ENCODE data around the gene POFUT2.

POFUT2 gene, protein sequence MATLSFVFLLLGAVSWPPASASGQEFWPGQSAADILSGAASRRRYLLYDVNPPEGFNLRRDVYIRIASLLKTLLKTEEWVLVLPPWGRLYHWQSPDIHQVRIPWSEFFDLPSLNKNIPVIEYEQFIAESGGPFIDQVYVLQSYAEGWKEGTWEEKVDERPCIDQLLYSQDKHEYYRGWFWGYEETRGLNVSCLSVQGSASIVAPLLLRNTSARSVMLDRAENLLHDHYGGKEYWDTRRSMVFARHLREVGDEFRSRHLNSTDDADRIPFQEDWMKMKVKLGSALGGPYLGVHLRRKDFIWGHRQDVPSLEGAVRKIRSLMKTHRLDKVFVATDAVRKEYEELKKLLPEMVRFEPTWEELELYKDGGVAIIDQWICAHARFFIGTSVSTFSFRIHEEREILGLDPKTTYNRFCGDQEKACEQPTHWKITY

DNA sequence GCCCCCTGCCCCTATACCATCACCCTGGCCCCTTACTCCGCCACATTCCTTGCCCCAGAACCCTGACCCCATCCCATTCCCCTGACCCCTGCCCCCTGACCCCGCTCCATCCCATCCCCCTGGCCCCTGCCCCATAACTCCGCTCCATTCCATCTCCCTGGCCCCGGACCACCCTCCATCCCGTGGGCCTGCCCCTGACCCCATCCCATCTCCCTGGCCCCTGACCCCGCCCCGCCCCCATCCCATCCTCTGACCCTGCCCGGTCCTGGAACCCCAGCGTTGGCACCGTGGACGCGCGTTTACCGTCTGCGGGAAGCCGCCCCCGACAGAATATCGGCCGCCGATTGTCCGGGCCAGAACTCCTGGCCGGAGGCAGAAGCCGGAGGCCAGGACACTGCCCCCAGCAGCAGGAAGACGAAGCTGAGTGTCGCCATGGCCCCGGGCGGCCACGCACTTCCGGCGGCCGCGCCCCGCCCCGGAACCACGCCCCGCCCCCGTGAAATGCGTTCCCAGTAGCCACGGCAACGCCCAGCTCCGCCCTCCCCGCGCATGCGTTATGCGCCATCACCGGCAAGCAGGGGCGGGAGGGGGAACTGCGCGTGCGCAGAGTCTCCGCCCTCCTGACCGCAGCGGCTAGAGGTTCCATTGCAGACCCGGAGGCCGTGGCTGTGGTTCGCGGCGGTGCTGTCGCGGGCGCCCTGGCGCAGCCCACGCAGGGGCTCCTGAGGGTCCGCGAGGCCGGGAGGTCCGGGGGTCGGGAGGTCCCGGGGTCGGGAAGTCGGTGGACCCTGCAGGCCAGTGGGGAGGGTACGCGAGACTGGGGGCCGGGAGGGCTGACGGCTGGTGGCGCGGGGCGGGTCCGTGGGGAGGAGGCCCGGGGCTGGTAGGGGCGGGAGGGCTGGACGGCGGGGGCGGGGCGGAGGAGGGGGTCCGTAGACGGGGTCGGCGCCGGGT lies at the start of gene POFUT2:
TSS of gene POFUT2 (minus strand) at position 458 of the 954 bp plus-strand sequence. CDS start at position 434, 24 bp downstream.
- peak; percentile 99 for DNase-seq (ENCODE audit: low read depth)

DNA sequence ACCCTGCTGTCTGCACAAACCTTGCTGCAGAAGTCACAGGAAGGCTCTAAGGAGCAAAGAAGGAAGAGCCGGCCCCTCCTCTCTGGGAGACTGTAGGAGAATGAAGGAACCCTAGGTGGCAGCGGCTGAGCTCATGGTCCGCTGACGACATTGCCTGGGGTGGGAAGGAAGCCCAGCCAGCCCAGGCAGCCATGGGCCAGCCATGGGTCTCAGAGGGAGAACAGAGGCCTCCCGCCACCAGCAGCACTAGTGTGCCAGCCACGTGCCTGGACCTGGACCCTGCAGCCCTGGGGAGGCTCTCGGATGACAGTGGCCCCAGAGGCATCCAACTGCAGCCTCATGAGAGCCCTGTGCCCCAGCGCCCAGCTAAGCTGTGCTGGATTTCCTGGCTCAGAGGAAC lies 49.2 kb upstream of the POFUT2 start:
- DNase-seq (ENCODE audit: low read depth), result no peak

DNA sequence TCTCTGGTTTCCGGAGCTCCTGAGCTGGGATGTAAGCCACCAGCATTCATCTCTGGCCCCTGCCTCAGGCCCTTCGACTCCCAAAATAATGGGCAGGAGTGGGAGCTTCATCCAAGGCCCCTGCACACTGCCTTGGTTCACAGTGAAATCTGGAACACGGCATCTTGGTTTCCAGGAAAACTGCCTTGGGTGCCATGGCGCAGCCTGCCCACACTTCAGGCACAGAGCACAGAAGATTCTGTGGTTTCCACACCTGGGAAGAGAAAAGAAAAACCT lies 48.8 kb upstream of the POFUT2 start:
- no peak for DNase-seq (ENCODE audit: low read depth)

DNA sequence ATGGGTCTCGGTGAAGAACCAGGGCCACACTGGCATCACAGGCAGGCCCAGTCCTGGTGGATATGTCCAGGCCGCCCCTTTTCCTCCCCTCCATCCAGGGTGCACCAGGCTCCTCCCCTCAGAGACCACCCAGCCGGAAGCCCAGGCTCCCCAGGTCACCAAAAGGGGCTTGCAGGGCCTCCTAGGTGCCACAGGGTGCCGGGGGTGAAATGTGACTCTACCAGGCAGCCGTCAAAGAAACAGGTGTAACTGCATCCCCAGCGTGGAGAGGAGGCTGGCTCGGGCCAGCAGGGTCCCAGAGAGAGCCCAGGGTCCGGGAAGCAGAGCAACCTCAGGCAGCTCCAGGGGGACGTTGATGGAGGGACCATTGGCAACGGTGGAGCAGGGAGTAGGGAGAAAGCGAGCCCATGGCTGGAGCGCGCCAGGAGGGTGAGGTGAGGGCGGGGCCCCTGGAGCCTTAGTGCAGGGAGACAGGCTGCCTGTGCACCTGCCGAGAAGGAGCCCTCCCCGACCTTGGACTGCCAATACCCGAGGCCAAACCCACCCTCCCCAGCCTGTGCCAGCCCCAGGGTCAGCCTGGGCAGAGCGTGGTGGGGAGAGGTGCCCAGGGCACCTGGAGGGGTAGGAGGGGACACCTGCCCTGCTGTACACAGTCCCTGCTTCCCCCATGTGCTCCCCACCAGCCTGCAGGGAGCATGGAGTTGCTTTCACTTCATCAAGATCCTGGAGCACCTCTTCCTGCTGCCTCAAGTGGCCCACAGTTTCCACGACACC lies 48.3 kb upstream of the POFUT2 start:
- DNase-seq (ENCODE audit: low read depth), result no peak

DNA sequence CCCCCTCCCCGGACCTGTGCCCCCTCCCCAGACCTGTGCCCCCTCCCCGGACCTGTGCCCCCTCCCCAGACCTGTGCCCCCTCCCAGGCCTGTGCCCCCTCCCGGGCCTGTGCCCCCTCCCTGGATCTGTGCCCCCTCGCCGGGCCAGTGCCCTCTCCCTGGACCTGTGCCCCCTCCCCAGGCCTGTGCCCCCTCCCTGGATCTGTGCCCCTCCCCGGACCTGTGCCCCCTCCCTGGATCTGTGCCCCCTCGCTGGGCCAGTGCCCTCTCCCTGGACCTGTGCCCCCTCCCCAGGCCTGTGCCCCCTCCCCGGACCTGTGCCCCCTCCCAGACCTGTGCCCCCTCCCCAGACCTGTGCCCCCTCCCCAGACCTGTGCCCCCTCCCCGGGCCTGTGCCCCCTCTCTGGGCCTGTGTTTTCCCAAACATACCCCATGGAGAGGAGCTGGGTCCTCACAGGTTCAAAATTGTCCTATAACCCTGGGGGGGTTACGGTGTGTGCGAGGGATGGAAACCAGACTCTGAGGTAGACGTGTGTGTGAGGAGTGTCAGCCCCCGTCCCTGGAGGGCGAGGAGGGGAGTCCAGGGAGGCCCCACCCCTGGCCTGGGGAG lies 47.6 kb upstream of the POFUT2 start:
- DNase-seq (ENCODE audit: low read depth), result no peak

DNA sequence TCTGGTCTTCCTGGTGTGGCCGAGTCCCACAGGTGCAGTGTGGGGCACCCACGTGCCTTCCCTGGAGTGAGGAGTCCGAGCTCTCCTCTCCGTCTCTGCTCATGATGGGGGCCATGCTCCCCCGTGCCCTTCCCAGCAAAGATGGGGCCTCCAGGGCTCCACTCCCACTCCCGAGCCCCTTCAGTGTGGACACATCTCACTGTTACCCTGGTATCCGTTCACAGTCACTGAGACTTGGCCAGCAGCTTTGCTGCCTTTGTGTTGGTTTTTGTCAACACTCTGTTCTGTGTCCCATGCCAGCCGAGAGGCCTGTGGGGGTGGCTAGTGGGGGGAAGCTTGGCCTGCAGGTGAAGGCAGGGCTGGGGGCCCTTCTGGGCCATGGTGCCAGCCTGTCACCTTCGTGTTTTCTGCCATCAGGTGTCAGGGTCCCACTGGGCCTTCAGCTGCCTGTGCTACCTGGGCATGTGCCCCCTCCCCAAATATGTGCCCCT lies 46.9 kb upstream of the POFUT2 start:
- DNase-seq (ENCODE audit: low read depth), result no peak

DNA sequence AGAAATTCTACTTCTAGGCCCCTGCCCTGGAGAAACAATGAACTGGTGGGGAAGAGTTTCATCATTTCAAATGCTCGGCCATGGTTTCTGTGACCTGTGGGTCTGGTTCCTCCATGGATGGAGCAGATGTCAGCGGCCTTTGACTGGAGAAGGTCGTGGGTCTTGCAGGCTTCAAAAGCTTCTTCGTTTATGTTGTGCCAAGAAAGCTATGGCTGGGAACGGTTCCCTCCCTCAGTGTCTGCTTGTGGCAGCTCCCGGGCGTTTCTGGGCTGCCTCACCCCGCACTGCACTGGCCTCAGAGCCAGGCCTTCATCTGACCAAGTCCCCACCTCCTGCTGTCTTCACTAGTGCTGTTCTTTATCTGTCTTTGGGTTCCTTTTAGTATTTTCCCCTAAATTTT lies 46.4 kb upstream of the POFUT2 start:
- DNase-seq (ENCODE audit: low read depth), result no peak

DNA sequence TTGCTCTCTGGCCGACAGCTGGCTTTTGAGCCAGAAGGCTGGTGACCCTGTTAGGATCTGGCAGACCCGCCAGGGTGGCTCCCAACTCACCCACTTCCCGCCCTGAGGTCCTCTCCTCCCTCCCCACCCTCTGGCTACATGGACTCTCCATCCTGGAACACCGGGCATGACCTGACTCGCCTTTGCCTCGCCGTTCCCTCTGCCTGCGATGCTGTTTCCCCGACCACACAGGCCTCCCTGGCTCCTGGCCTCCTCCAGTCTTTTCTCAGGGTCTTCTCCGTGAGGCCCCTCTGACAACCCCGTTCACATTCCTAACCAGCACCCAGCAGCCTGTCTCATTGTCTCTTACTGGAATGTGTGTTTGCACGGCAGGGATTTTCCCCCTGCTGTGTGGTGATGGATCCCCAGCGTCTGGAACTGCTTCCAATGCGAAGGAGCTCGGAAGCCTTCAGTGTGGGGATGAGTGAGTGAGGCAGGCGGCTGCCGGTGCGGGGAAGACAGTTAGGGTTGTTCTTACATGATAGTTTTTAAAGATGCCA lies 46.0 kb upstream of the POFUT2 start:
- no peak for DNase-seq (ENCODE audit: low read depth)

DNA sequence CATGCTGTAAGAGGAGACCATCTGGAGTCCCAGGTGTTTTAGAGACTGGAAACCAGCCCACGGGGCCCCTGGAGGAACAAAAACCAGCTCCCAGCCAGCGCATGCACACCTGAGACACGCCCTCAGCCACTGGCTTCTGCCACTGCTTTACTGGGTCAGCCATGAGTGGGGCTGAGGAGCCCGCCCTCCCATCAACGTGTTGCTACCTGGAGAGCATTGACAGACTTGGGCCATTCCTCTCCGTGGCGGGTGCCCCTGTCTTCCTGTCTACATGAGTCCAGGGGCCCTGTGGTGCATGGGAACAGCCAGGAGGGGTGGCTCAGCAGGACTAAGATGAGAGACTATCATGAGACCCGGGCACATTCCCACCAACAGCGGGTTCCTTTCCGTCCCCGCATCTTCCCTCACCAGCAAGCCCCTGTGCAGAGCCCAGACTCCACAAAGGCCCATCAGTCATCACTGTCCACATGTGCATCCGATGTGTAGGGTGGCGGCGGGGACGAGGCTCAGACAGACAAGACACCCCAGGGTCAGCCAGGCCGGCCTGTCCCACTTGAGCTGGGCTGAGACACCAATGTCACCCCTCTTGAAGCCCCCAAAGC lies 45.4 kb upstream of the POFUT2 start:
- DNase-seq (ENCODE audit: low read depth), result no peak

DNA sequence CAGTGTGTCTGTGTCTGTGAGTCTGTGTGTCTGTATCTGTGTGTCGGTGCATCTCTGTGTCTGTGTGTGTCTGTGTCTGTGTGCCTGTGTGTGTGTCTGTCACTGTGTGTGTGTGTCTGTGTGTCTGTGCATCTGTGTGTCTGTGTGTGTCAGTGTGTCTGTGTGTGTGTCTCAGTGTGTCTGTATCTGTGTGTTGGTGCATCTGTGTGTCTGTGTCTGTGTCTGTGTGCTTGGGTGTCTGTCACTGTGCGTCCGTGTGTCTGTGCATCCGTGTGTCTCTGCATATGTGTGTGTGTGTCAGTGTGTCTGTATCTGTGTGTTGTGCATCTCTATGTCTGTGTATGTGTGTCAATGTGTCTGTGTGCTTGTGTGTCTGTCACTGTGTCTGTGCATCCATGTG lies 44.7 kb upstream of the POFUT2 start:
- no peak for DNase-seq (ENCODE audit: low read depth)

DNA sequence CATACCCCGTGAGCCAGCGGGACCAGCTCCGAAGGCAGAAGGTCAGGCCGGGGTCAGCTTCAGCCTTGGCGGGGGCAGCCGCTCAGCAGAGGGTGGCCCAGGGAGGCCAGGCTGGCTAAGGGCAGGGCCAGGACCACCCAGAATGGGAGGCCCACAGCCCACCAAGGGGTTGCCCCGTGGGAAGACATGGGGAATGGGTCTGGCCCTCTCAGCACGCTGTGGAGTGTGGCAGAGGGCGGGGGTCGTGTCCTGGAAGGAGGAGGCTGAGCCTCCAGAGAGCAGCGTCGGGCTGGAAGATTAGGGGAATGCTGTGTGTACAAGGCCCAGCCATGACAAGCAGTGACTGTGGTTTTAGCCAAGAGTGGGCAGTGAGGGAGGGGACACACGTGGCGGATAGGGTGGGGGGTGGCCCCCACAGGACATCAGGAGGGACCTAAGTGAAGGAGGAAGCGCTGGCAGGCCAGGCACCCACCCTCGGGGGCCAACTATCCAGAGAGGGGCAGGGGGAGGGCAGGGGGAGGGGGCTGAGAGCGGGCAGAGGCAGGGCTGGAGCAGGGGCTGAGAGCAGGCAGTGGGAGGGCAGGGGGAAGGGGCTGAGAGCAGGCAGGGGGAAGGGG lies 43.9 kb upstream of the POFUT2 start:
- no peak for DNase-seq (ENCODE audit: low read depth)

DNA sequence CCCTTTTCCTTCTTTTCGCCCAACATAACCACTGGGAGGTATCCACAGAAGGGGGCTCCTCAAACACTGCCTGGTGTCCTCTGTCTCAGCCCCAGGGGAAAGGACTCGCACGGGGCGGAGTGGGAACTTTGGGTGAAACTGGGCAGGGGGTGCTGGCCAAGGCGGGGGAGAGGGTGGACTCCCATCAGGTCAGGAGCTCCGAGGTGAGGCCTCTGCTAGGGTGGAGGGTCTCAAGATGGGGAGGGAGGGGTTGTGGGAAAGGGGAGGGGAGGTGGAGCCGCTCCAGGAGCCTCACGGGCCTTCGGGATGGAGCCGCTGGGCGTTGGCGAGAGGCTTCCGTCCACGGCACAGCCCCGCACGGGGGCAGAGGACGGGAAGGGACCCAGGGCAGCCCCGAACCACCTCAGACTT lies 43.2 kb upstream of the POFUT2 start:
- no peak for DNase-seq (ENCODE audit: low read depth)

DNA sequence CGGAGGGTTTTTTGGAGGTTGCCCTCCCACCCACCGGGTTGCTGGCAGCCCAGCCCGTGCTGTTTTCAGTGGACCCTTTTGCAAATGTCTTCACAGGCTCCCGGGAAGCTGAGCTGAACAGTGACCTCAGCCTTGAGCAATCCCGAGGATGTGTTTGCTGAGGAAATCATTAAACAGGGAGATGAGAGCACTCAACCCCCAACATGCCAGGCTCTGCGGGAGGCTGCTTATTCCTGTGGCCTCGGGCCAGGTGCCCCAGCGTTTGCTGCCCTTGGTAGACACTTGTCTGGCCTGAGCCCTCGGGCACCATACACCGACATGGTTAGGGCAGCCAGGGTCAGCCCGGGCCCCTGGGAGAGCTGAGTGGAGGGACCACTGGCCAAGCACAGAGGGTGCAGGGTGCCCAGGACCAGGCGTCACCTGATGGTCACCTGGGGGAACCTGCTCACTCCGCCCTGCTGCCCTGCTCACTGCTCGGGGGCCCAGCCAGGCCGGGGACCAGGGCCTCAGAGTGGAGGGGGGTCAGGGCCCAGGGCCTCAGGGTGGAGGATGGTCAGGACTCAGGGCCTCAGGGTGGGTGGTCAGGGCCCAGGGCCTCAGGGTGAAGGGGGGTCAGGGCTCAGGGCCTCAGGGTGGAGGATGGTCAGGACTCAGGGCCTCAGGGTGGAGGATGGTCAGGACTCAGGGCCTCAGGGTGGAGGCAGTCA lies 42.5 kb upstream of the POFUT2 start:
- DNase-seq (ENCODE audit: low read depth), result no peak

DNA sequence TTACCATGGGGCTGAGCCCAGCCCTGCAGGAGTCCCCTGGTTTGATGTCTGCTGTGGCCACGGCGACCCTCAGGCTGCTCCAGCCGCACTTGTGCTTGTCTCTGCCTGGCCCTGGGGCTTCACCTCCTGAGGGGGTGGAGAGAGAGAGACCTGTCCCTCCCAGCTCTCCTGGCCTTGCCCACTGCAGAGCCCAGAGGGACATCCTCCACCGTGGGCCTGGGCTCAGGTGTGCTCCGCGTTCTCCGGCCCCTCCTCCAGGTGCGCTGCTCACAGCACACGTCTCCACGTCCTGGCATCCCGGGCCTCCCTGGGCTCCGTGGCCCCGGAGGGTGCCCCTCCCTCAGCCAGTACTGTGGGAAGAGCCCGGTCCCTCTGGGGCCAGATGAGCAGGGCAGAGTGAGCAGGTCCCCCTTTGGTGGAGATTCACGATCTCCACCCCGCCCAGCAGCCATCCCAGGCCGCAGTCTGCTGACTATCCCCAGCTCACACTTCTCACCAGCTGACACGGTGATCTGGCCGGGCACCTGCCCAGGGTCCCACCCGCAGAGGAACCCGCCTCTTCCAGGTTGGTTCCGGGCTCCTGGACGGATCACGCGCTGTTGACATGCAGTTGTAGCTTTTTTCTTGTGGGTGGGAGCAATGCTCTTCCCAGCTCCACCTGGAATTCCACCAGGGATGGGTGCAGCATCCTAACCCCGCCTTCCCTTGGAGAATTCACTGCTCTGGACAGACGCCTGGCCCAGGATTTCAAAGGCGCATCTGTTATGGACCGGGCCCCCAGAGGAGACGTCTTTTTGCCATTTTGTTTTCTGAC lies 41.8 kb upstream of the POFUT2 start:
- DNase-seq (ENCODE audit: low read depth), result no peak

DNA sequence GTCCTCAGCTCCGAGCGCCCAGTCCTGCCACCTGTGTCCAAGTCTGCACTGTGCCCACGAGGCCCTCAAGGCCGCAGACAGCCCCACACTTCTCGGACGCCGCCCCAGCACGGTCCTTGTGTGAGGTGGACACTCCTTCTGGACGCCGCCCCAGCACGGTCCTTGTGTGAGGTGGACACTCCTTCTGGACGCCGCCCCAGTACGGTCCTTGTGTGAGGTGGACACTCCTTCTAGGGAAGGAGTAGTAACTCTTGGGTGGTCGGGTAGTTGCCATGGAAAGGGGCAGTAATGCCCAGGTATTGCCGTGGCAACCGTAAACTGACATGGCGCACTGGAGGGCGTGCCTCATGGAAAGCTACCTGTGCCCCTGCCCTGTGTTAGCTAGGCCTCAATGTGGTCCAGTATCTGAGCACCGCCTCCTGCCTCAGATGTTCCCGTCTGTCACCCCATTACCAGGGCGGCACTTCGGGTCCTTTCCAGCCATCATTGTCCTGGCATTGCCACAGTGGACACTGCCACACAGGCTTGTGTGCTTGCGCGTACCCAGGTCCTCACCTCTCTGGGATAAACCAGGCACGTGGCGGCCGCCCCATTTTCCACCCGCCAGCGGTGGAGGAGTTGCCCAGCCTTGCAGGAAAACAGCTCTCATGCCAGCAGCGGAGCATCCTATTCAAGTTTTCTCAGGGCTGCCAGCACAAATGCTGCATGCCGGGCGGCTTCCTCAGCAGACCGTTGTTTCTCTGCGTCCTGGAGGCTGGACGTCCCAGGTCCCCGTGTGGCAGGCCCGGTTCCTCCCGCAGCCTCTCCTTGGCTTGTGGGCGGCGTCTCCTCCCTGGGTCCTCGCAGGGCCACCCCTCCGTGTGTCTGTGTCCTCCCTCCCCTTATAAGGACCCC lies 40.8 kb upstream of the POFUT2 start:
- DNase-seq (ENCODE audit: low read depth), result no peak

DNA sequence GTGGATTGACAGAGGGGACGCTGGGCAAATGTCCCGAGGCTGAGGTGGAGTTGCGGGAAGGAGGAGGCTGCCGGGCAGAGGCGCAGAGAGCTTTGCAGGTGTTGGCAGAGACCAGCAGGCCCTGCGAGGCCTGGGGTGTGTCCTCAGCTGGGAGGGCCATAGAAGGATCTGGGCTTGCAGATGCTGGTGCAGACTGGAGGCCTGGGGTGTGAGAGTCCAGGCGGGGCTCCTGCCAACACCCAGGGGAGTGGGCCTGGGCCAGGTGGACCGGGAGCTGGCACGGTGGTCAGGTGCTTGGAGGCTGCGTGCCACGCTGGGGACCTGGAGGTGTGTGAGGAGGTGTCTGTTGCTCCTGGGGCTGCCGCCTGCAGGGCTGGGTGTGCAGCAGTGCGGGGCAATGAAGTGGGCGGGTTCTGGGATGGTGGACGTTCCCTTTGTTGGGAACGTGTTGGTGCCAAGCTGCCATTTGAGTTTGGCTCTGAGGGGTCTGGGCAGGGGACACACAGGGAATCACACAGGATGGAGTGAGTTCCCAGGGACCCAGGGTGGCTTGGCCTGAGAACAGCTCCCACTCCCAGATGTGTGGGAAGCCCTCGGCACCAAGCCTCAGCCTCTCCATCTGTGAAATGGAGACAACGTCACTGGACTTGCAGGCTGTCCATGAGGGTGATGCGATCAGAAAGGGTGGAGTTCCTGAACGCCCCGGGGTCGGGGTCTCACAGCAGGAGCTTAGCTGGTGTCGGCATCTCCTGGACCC lies 39.9 kb upstream of the POFUT2 start:
- DNase-seq (ENCODE audit: low read depth), result no peak

DNA sequence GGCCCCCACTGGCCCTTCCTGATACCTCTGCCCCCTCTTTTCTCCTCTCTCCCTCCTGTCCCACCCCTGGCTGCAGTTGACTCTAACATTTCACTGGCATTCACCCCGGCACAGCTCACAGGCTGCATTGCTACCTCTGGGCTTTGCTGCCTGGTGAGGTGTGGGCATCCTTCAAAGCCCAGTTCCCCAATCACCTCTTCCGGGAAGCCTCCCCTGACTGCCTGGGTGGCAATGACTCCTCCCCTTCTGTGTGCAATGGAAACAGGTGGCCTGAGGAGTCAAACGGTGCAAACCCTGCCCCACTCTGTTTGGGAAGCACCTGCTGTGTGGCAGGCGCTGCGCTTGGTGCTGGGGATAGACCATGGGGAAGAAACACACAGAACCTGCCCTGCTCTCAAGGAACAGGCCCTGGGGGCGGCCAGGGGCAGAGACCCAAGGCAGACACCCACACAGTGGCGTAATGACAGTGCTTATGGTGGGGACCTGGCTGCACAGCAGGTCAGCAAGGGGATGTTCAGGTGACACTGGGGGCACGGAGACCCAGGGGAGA lies 39.3 kb upstream of the POFUT2 start:
- no peak for DNase-seq (ENCODE audit: low read depth)

All from activated T-helper 9 cell treated with anti-CD3 and anti-CD28 coated beads, Interleukin-2, amount 50 U/mL, for 16 hours (primary cell).